ENCODE results near the gene LZTFL1. TPM values are rescaled to one million over a fixed set of nuclear protein-coding genes. Genes with fewer than 3 reads are reported as not detected.

LZTFL1 gene
- total and polyA plus RNA-seq, 4 donors = 7.7 to 45.1 (median 22.3) TPM

- TF ChIP-seq CTCF (IDR thresholded peaks at IDR 0.05; ENCODE audit: control extremely low read depth, extremely low read depth) = no peak
- DNase-seq (no peak), ATAC-seq (ENCODE audit: insufficient read depth, low FRiP score) (no peak)
- 80 to 87% methylated on average over 3 of the region's 3 CpGs for WGBS, 2 donors
- H3K27me3 ChIP-seq (ENCODE audit: control insufficient read depth in 3 of 3, insufficient read depth in 3 of 3, low read length in 2 of 3) = no peaks in the 10 kb centered on the region
- H3K36me3 ChIP-seq (ENCODE audit: control insufficient read depth in 4 of 4, insufficient read depth in 4 of 4, low read length in 4 of 4) = peaks cover 13 to 31% (median 13%) of the 10 kb centered on the region in 4 donors
- no peak overlapping the region for H3K9ac ChIP-seq (ENCODE audit: insufficient read depth in 1 of 2, low read length in 2 of 2)
- H3K4me1 ChIP-seq (ENCODE audit: control insufficient read depth in 5 of 5, insufficient read depth in 5 of 5, low read length in 5 of 5) = no peaks in the 10 kb centered on the region
- H3K4me3 ChIP-seq = no peak overlapping the region
- H3K27ac ChIP-seq (ENCODE audit: low read depth in 1 of 2, low read length in 1 of 2) = no peak overlapping the region
- H3K9me3 ChIP-seq (ENCODE audit: control insufficient read depth in 4 of 4, insufficient read depth in 3 of 4, low read length in 3 of 4) = no peaks in the 10 kb centered on the region
Measured at GRCh38 chr3:45826908-45827307, 15.0 kb downstream of the LZTFL1 start.

- Histone ChIP-seq H3K36me3 (ENCODE audit: control insufficient read depth in 4 of 4, insufficient read depth in 4 of 4, low read length in 4 of 4) (peaks cover 11 to 26% (median 14%) of the 10 kb centered on the region in 4 donors), H3K4me3 (no peak overlapping the region), H3K9ac (ENCODE audit: insufficient read depth in 1 of 2, low read length in 2 of 2) (no peak overlapping the region), H3K4me1 (ENCODE audit: control insufficient read depth in 5 of 5, insufficient read depth in 5 of 5, low read length in 5 of 5) (no peaks in the 10 kb centered on the region), H3K9me3 (ENCODE audit: control insufficient read depth in 4 of 4, insufficient read depth in 3 of 4, low read length in 3 of 4) (no peaks in the 10 kb centered on the region), H3K27me3 (ENCODE audit: control insufficient read depth in 3 of 3, insufficient read depth in 3 of 3, low read length in 2 of 3) (no peaks in the 10 kb centered on the region), H3K27ac (ENCODE audit: low read depth in 1 of 2, low read length in 1 of 2) (no peak overlapping the region)
- TF ChIP-seq CTCF (IDR thresholded peaks at IDR 0.05; ENCODE audit: control extremely low read depth, extremely low read depth) = no peak
- WGBS, 2 donors = 72 to 89% methylated on average over 2 of the region's 2 CpGs
- ATAC-seq (ENCODE audit: insufficient read depth, low FRiP score) (no peak), DNase-seq (no peak)
Measured at GRCh38 chr3:45826321-45826720, 15.6 kb downstream of the LZTFL1 start.

DNA sequence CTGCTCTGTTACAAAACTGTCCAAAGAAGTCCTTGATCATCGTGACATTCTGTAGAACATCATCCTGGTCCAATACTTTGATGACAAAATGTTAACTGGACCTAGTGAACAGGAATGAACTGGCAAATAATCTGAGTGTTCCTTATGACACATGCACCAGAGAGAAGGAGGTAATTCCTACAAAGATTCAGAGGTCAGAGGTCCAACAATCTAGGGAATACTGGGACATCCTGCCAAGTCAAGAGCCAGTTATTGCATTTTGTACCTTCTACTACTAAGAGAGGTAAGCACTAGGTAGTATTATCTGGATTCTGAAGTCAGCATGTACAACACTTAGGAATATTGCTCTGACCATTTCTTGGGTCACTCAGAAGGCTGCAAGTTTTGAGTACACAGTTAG is 20.8 kb downstream of the LZTFL1 start:
- Histone ChIP-seq H3K27me3 (ENCODE audit: control insufficient read depth in 3 of 3, insufficient read depth in 3 of 3, low read length in 2 of 3) (no peaks in the 10 kb centered on the region), H3K4me3 (no peak overlapping the region), H3K4me1 (ENCODE audit: control insufficient read depth in 5 of 5, insufficient read depth in 5 of 5, low read length in 5 of 5) (peaks cover 0 to 10% (median 0%) of the 10 kb centered on the region in 5 donors), H3K9me3 (ENCODE audit: control insufficient read depth in 4 of 4, insufficient read depth in 3 of 4, low read length in 3 of 4) (peaks cover 0 to 5% (median under 1%) of the 10 kb centered on the region in 4 donors), H3K27ac (ENCODE audit: low read depth in 1 of 2, low read length in 1 of 2) (no peak overlapping the region), H3K36me3 (ENCODE audit: control insufficient read depth in 4 of 4, insufficient read depth in 4 of 4, low read length in 4 of 4) (peaks cover 3 to 14% (median 8%) of the 10 kb centered on the region in 4 donors), H3K9ac (ENCODE audit: insufficient read depth in 1 of 2, low read length in 2 of 2) (no peak overlapping the region)
- no peak for DNase-seq
- no peak for TF ChIP-seq CTCF (IDR thresholded peaks at IDR 0.05; ENCODE audit: control extremely low read depth, extremely low read depth)
- ATAC-seq (ENCODE audit: insufficient read depth, low FRiP score) = no peak
- WGBS, 2 donors = 98% methylated on average over 1 of the region's 1 CpG

GRCh38 chr3:45819543-45819942 is 22.4 kb downstream of the LZTFL1 start:
- DNase-seq = no peak
- TF ChIP-seq CTCF (IDR thresholded peaks at IDR 0.05; ENCODE audit: control extremely low read depth, extremely low read depth) = no peak
- Histone ChIP-seq H3K4me3 (no peak overlapping the region), H3K27me3 (ENCODE audit: control insufficient read depth in 3 of 3, insufficient read depth in 3 of 3, low read length in 2 of 3) (no peaks in the 10 kb centered on the region), H3K9me3 (ENCODE audit: control insufficient read depth in 4 of 4, insufficient read depth in 3 of 4, low read length in 3 of 4) (peaks cover 0 to 5% (median 2%) of the 10 kb centered on the region in 4 donors), H3K4me1 (ENCODE audit: control insufficient read depth in 5 of 5, insufficient read depth in 5 of 5, low read length in 5 of 5) (peaks cover 0 to 10% (median 0%) of the 10 kb centered on the region in 5 donors), H3K36me3 (ENCODE audit: control insufficient read depth in 4 of 4, insufficient read depth in 4 of 4, low read length in 4 of 4) (peaks cover 4 to 11% (median 7%) of the 10 kb centered on the region in 4 donors), H3K9ac (ENCODE audit: insufficient read depth in 1 of 2, low read length in 2 of 2) (no peak overlapping the region), H3K27ac (ENCODE audit: low read depth in 1 of 2, low read length in 1 of 2) (no peak overlapping the region)
- 80 to 98% methylated on average over 2 of the region's 2 CpGs for WGBS, 2 donors
- no peak for ATAC-seq (ENCODE audit: insufficient read depth, low FRiP score)

All from lung (tissue), 12 donors.